Measurements from ENCODE around the gene GREB1L.

- TF ChIP-seq CTCF (optimal IDR thresholded peaks at IDR 0.05 in 1 of 3, IDR thresholded peaks at IDR 0.05 in 1 of 3, conservative IDR thresholded peaks at IDR 0.05 in 1 of 3; ENCODE audit: extremely low read depth in 1 of 3, insufficient read depth in 2 of 3, low read length in 3 of 3) (no peak), EZH2 (IDR thresholded peaks at IDR 0.05; ENCODE audit: low read length) (no peak)
Observed at GRCh38 chr18:21284540-21284939, 42.5 kb downstream of the GREB1L start.

Data from keratinocyte (primary cell).